HG03571 (cell line): Measurements from ENCODE around the gene MEIS3.
"Not testable (repeated sequence)": the region's sequence is repeated elsewhere in the genome, so short reads cannot be mapped to it uniquely, and the experiment has no call there.

Experiments
- ATAC-seq: cut with Tn5 transposase; IDR thresholded peaks from one replicate; pipeline ENCODE4 v1.9.1; 2021; ENCODE audit not compliant: unreplicated experiment

The MEIS3 gene

DNA sequence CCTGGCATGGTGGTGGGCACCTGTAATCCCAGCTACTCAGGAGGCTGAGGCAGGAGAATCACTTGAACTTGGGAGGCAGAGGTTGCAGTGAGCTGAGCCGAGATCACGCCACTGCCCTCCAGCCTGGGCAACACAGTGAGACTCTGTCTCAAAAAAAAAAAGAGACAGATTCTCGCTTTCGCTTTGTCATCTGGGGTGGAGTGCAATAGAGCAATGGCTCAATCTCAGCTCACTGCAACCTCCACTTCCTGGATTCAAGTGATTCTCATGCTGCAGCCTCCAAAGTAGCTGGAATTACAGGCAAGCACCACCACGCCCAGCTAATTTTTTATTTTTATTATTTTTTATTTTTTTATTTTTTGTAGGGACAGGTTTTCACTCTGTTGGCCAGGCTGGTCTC is 30.6 kb downstream of the MEIS3 start:
- not testable (repeated sequence) for ATAC-seq

DNA sequence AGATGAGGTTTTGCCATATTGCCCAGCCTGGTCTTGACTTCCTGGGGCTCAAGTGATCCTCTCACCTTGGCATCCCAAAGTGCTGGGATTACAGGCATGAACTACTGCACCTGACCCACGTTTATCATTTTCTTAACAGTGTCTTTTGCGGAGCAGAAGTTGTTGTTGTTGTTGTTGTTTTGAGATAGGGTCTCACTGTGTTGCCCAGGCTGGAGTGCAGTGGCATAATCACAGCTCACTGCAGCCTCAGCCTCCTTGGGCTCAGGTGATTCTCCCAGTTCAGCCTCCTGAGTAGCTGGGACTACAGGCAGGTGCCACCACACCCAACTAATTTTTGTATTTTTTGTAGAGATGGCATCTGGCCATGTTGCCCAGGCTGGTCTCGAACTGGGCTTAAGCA is 31.7 kb downstream of the MEIS3 start:
- not testable (repeated sequence) for ATAC-seq

DNA sequence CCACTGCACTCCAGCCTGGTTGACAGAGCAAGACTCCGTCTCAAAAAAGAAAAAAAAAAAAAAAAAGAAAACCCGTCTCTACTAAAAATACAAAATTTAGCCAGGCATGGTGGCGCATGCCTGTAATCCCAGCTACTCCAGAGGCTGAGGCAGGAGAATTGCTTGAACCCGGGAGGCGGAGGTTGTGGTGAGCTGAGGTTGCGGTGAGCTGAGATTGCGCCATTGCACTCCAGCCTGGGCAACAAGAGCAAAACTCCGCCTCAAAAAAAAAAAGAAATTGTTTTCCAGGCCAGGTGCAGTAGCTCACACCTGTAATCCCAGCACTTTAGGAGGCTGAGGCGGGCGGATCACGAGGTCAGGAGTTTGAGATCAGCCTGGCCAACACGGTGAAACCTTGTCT is 32.7 kb downstream of the MEIS3 start:
- ATAC-seq: not testable (repeated sequence)

DNA sequence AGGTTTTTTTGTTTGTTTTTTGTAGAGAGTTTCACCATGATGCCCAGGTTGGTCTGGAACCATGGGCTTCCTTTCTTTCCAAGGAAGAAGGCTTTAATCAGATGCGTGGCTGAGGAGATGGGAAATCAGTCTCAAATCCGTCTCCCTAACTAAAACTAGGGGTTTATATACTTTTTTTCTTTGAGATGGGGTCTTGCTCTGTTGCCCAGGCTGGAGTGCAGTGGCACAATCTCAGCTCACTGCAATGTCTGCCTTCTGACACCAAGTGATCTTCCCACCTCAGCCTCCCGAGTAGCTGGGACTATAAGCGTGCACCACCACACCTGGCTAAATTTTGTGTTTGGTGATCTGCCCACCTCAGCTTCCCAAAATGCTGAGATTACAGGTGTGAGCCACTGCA is 34.8 kb downstream of the MEIS3 start:
- not testable (repeated sequence) for ATAC-seq

DNA sequence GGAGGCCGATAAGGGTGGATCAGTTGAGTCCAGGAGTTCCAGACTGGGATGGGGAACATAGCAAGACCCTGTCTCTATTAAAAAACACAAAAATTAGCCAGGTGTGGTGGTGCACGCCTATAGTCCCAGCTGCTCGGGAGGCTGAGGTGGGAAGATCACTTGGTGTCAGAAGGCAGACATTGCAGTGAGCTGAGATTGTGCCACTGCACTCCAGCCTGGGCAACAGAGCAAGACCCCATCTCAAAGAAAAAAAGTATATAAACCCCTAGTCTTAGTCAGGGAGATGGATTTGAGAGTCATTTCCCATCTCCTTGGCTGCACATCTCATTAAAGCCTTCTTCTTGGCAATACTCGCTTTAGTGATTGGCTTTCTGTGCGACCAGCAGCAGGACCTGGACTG is 35.4 kb downstream of the MEIS3 start:
- not testable (repeated sequence) for ATAC-seq

DNA sequence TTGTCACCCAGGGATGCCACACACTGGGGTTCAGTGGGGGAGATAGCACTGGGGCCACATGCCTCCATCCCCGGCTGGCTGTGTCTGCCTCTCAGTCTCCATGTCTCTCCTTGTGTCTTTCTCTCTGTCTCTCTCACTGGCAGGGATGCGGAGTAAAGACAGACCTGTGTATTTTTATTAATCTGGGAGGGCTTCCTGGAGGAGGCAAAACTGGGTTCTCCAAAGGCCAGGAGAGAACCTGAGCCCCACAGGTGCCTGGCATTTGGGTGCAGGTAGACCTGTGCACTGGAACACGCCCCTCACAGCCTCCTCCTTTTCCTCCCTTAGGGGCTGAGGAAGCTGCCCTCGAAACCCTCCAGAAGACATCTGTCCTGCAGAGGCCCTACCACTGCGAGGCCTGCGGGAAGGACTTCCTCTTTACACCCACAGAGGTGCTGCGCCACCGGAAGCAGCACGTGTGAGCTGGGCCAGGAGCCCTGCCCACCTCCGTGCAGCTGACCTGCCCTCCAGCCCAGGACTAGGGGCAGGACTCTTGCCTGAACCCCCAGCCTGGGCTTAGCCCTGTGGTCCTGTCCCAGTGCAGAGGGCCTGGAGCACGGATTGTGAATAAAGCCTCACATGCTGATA is 37.6 kb downstream of the MEIS3 start:
- ATAC-seq: no peak

DNA sequence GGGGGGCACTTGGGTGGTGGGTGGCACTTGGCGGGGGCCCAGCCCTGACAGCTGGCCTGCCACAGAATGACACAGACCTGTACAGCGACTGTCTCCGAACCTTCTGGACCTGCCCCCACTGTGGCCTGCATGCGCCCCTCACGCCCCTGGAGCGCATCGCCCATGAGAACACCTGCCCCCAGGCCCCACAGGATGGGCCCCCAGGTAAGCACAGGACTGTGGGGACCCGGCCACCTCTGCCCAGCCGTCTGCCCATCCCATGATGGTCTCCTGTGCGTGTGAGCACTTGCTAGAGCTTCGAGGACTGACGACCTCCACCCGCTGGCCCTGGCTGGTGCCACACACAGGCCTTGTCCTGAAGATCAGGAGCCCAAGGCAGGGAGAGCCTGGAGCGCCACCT is 38.2 kb downstream of the MEIS3 start:
- ATAC-seq: no peak

DNA sequence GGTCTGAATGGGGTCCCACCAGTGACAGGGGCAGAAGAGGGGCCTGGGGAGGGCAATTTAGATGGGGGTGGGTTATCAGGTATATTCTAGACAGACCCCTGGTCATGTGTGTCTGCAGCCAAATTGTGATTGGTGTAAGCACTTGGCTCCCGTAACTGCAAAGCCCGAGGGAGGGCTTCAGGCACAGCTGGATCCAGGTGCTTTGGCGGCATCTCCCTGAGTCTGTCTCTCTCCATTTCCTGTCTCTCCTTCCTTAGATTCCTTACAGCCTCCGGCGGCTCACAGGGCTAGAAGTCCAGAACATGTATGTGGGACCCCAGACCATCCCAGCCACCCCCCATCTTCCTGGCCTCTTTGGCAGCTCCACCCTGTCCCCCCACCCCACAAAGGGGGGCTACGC is 38.8 kb downstream of the MEIS3 start:
- ATAC-seq: no peak

DNA sequence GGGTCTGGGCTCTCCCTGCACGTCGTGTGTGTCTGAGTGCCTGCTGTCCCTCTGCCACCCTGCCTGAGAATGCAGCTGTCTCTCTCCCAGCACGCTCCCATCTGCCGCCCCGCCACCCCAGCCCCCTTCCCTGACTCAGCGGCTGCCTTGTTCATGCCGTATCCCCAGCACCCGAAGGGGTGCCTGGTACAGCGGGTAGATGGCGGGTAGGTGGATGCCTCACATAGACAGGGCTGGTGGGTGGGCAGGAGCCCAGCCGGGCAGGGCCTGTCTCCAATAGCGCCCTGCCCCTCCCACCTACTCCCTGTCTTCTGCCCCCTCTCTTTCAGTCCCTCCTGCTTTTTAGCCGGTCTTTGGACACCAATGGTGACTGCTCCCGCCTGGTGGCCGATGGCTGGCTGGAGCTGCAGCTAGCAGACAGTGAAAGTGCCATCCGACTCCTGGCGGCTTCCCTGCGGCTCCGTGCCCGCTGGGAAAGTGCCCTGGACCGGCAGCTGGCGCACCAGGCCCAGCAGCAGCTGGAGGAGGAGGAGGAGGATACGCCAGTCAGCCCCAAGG is 39.9 kb downstream of the MEIS3 start:
- no peak for ATAC-seq

DNA sequence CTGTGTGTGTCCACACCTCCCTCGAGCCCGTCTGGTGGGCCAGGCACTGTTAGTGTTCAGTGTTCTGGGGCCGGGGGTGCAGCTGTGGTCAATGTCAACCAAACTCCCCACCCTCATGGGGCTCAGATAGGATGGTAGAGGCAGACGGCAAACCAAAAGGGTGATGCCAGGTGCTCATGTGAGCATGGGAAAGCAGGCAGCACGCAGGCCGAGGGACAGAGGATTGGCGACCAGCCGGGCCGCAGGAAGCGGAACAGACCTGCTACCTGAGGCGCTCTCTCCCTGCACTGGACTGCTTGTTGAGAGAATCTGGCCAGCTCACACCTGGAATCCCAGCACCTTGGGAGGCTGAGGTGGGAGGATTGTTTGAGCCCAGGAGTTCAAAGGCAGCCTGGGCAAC is 41.1 kb downstream of the MEIS3 start:
- no peak for ATAC-seq

DNA sequence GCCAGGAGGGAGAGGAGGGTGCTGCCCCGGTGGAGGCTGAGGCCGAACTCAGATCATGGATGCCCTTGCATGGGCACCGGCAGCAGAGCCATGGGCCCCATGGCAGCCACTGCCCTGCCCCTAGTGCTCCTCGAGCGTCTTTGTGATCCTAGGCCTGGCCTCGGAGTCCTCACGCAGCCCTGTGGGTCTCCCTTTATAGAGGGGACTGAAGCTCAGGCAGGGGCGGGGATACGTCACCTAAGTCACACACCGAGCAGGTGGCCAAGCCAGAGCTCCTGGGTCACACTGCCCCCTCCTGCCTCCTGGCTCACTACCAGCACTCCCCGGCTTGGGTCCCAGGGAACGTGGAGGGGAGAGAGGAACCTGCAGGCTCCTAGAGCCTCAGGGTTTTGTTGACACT is 41.5 kb downstream of the MEIS3 start:
- no peak for ATAC-seq

DNA sequence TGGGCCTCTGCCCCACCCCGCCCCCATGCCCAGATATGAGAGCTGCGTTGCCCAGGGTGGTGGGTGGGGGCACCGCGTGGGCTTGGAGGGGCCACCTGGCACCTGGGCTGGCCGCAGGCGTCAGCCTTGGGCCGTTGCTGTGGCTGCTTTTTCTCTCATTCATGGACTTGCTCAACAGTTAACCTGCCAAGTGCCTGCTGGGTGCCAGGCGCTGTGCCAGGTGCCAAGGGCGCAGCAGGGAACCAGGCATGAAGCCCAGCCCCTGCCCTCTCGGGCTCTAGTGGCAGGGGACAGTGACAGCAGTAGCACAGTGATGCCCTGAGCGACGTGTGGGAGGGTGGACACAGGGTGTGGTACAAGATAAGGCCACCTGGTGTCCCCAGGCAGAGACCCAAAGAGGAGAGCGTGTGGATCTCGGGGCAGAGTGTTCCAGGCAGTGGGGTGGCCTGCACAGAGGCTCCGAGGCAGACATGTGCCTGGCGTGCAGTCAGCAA is 42.1 kb downstream of the MEIS3 start:
- ATAC-seq: no peak

DNA sequence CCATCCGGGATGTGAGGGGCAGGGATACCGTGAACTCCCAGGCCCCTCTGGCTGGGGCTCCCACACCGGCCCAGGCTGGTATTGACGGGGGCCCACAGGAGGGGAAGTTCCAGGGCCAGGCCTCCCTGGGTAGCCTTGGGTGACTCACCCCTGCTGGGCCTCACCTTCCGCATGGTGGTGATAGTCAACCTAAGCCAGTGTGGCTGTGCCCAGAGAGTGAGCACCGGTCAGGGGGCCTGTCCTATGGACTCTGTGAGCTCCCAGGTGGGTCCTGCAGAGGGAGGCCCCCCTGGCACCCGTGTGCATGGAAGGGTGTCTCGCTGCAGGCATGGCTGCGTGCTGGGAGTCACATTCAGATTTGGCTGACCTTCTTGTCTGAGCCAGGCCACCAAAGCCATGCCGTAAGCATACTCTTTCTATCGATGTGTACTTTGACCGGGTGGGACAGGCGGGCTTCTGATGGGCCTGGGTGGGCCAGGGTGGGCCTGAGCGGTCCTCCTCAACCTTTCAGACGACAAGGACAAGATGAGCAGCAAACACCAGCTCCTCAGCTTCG is 42.7 kb downstream of the MEIS3 start:
- ATAC-seq: no peak

DNA sequence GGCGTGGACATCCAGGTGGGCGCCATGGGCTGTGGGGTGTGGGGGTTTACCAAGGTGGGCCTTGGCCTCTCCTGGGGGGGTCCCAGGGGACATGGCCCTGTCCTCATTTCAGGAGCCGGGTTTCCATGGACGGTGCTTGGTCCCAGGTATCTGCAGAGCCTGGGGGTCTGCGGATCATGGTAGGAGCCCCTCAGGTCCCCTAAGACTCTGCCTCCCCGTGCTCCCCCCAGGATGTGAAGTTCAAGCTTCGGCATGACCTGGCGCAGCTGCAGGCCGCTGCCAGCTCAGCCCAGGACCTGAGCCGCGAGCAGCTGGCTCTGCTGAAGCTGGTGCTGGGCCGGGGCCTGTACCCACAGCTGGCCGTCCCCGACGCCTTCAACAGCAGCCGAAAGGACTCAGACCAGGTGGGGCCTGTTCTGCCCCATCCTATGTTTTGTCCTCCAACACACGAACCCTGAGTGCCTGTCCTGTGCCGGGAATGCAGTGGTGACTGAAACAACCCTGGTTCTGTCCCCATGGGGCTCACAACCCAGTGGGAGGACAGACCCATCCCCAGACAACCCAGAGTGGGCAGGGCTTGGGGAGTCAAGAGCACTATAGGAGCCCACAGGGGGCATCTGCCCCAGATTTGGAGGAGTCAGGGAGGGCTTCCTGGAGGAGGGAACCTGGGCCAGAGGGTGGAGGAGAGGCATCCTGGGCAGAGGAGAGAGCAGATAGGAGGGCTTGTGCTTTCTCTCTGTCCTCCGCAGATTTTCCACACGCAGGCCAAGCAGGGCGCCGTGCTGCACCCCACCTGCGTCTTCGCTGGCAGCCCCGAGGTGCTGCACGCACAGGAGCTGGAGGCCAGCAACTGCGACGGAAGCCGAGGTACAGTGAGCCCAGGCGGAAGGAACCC is 43.4 kb downstream of the MEIS3 start:
- ATAC-seq: no peak

DNA sequence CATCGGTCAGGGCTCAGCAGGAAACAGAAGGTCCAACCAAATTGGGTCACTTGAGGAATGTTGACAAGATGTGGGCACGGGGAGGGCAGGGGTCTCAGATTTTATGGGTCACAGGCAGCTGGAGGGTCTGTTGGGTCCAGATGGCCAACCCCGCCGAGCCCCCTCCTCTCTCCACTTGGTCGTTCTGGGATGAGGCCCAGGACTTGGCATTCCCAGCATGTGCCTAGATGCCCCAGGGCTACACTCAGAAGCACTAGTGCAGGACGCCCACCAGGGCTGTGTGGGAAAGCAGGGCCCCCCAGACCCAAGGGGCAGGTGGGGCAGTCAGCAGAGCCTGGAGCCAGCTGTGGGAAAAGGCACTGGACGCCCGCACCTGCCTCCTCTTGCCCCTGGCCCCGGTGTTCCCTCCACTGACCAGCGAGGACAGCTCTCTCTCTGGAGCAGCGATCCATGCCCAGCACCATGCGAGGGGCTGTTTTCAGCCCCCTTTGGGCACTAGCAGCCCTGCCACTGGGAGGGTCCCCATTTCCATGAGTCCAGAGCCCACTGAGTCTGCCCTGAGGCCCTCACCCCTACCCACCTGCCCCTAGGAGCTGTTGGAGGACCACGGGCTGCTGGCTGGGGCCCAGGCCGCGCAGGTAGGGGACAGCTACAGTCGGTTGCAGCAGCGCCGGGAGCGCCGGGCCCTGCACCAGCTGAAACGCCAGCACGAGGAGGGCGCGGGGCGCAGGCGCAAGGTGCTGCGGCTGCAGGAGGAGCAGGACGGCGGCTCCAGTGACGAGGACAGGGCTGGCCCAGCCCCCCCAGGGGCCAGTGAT is 44.2 kb downstream of the MEIS3 start:
- no peak for ATAC-seq

DNA sequence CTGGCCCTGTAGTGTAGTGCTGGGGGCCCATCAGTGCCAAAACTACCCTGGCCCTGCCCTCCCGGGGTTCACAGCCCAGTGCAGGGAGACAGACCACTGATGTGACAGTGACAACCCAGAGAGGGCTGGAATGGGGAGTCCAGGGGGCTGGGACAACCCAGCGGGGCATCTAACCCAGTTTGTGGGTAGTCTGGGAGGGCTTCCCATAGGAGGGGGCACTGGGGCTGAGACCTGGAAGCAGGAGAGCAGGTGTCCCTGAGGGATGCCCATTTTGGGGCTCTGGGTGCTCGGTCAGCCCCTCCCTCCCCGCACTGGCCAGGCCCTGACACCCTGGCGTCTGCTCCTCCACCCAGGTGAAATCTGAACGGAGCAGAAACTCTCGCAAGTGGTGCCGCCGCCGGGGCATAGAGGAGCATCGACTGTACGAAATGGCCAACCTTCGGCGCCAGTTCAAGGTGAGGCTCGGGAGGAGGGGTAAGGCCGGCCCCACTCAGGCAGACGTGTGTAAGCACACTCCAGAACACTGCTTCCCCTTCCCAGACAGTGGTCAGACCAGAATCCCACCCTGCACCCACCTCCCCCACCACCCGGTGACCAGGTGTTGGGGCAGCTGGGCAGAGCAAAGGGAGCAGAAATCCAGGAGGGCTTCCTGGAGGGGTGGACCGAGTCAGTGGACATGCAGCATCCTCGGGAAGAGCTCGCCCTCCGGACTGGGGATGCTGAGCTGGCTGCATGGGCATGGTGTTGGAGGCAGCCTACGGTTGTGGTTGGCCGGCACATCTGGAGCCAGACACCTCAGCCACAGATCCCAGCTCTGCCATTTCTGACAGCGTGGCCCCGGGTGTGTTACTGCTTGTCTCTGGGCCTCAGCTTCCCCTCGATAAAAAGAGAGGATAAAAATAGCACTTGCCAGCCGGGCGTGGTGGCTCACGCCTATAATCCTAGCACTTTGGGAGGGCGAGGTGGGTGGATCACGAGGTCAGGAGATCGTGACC is 45.8 kb downstream of the MEIS3 start:
- ATAC-seq: no peak

DNA sequence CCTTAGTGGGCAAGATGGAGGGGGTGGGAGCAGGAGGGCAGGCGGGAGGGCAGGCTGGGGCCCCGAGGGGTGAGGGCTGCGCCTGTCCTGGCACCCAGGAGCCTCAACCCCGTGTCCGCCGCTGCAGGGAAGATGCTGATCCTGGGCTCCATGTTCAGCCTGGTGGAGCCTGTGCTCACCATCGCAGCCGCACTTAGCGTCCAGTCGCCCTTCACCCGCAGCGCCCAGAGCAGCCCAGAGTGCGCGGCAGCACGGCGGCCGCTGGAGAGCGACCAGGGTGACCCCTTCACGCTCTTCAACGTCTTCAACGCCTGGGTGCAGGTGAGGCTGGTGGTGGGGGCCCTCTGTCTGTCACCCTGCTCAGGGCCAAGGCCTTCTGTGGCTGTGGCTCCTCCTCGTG is 46.7 kb downstream of the MEIS3 start:
- ATAC-seq: no peak

DNA sequence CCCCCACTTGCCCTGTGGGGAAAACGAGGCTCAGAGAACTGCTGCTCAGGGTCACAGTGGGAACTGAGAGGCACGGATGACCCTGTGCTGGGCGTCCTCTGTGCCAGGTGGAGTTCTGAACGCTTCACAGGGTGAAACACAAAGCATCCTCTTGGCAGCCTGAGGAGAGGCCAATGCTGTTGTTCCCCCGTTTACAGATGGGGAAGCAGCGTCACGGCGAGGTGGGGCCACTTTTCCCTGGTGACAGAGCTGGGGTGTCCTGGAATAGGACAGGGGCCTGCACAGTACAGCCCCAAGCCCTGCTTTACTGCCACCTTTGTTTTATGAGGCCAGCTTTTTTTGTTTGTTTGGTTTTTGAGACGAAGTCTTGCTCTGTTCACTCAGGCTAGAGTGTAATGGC is 48.1 kb downstream of the MEIS3 start:
- ATAC-seq: no peak

DNA sequence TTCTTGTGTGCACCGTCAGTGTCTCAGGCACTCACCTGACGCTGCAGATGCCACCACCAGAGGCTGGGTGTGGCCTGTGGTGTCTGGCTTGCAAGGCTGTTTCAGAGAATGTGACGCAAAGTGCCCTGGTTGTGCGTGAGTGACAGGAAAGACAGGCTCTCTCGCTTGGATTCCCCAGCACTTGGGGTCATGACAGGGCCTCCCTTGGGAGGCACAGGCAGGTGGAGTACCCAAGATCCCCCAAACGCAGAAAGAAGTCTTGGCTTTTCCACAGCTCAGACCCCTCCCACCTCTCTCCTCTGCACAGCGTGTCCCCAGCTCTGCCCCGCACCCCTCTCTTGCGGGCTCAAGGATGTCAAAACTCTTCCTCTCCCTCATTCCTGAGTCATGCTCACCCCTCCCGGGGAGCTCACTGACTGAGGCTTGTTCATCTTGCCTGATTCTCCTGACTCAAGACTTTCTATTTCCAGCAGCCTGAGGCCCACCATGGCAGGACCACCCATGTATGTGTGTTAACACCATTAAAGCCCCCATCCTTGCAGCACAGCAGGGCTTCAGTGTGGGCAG is 49.2 kb downstream of the MEIS3 start:
- no peak for ATAC-seq
